ENCODE measurements around the gene FAM227A.

DNA sequence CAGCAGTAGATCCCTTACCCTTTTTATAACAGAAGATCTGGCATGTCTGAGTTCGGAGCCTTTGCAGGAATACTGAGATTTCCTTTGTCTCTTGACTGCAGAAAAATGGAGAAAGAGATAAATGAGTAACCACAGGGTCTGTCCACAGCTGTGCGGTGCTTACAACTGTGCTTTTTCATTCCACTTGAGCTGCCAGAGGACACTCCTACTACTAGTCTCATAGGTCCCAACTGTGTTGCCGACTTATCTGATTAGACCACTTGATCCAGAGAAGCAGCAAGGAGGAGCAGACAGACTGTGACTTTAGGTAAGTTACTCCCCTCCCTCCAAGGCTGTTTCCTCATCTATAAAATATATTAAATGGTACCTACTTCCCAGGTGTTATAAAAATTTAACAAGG, 17.5 kb downstream of the FAM227A start:
- TF ChIP-seq CTCF (IDR thresholded peaks at IDR 0.05) (no peak), POLR2A (IDR thresholded peaks at IDR 0.05) (no peak)

Measured in stomach (tissue), 4 donors.